PC-9 (cell line): ENCODE results near the gene SOCS2. TPM values are rescaled to one million over a fixed set of nuclear protein-coding genes. Genes with fewer than 3 reads are reported as not detected.

Experiments used
- BruUV-seq: library from RNA; stranded (reverse); fragments of 400-500 nt; replicated peaks from 2 replicates; lab custom pipeline; 2021; lab: Mats Ljungman, UMichigan
- CTCF ChIA-PET: fragments of 300-600 bp; sonication (Branson Sonifier 250); formaldehyde crosslinking; loops from one replicate; lab custom pipeline; 2022; ENCODE audit warnings: antibody characterized with exemption; lab: Charles Lee
- POLR2A ChIA-PET: fragments of 300-600 bp; sonication (Branson Sonifier 250); formaldehyde crosslinking; loops from one replicate; lab custom pipeline; 2022; ENCODE audit warnings: antibody characterized with exemption; ENCODE audit not compliant: unreplicated experiment; lab: Charles Lee
- DNase-seq, 2 experiments: peaks; one replicate each; pipeline versions ENCODE4 v3.0.0 to v3.0.0-alpha.2; 2015 to 2022; ENCODE audit warnings: mixed read lengths in 1 of 2
- H2AFZ ChIP-seq: fragments of 200-600 bp; sonication (generic); 2 replicates; pipeline ENCODE4 v1.8.1; 2017; ENCODE audit warnings: antibody characterized with exemption
- H3F3A ChIP-seq: fragments of 200-600 bp; sonication (generic); 2 replicates; pipeline ENCODE4 v1.8.1; 2017; ENCODE audit warnings: antibody characterized with exemption, mild to moderate bottlenecking, low read depth; ENCODE audit not compliant: insufficient read depth
- H3K27ac ChIP-seq: fragments of 200-600 bp; sonication (generic); 2 replicates; pipeline ENCODE4 v1.6.1; 2016; ENCODE audit warnings: mixed run types
- H3K27me3 ChIP-seq: fragments of 200-600 bp; sonication (generic); 2 replicates; pipeline ENCODE4 v1.6.1; 2016; ENCODE audit warnings: low read depth, mixed run types; ENCODE audit not compliant: insufficient read depth
- H3K36me3 ChIP-seq: fragments of 200-600 bp; sonication (generic); 2 replicates; pipeline ENCODE4 v1.6.1; 2016; ENCODE audit warnings: low read depth, mixed run types
- H3K4me1 ChIP-seq: fragments of 200-600 bp; sonication (generic); replicated peaks from 2 replicates; pipeline ENCODE4 v1.6.1; 2016; ENCODE audit warnings: mixed run types; ENCODE audit not compliant: insufficient read depth
- H3K4me2 ChIP-seq: fragments of 200-600 bp; sonication (generic); 2 replicates; pipeline ENCODE4 v1.6.1; 2017; ENCODE audit warnings: mixed run types
- H3K4me3 ChIP-seq: fragments of 200-600 bp; sonication (generic); 2 replicates; pipeline ENCODE4 v1.6.1; 2016; ENCODE audit warnings: mixed run types
- H3K79me2 ChIP-seq: fragments of 200-600 bp; sonication (generic); 2 replicates; pipeline ENCODE4 v1.6.1; 2017; ENCODE audit warnings: low read depth, mixed run types
- H3K9me2 ChIP-seq: fragments of 200-600 bp; sonication (generic); 2 replicates; pipeline ENCODE4 v1.8.1; 2017; ENCODE audit warnings: mild to moderate bottlenecking; ENCODE audit not compliant: insufficient read depth
- H3K9me3 ChIP-seq: fragments of 200-600 bp; sonication (generic); 2 replicates; pipeline ENCODE4 v1.8.1; 2016; ENCODE audit warnings: low read depth; ENCODE audit not compliant: insufficient read depth
- H4K20me1 ChIP-seq: fragments of 200-600 bp; sonication (generic); 2 replicates; pipeline ENCODE4 v1.8.1; 2017; ENCODE audit not compliant: insufficient read depth
- CTCF ChIP-seq: fragments of 200-600 bp; sonication (generic); conservative IDR thresholded peaks from 2 replicates; pipeline ENCODE4 v1.6.1; 2017; ENCODE audit warnings: mixed run types, antibody characterized with exemption, mild to moderate bottlenecking, moderate library complexity
- EZH2 ChIP-seq: fragments of 200-600 bp; sonication (generic); IDR thresholded peaks from 2 replicates; pipeline ENCODE4 v1.8.0; 2017; ENCODE audit warnings: antibody characterized with exemption, low read depth
- intact Hi-C: fragments of 100-400 bp; cut with micrococcal nuclease; formaldehyde crosslinking; loops from one replicate; pipeline ENCODE4 v1.10.0; 2022; ENCODE audit not compliant: unreplicated experiment
- total RNA-seq: library from RNA; stranded (reverse); gene quantifications from 2 replicates; pipeline ENCODE4 v1.2.3, GENCODE V29; 2021

The SOCS2 gene
- total RNA-seq, 1 experiment from 2014 or later, result 9.2 TPM

GRCh38 chr12:93591137-93591868, 18.8 kb downstream of the SOCS2 start:
- Histone ChIP-seq H3K36me3 (no peaks in the 10 kb centered on the region), H3K79me2 (no peaks in the 10 kb centered on the region), H3K4me2 (peak overlapping the region; percentile 82), H3K4me3 (peak overlapping the region; percentile 63), H3K27ac (no peak overlapping the region), H2AFZ (peak overlapping the region; percentile 87), H3K4me1 (no peaks in the 10 kb centered on the region), H3F3A (no peaks in the 10 kb centered on the region), H4K20me1 (no peaks in the 10 kb centered on the region), H3K27me3 (no peaks in the 10 kb centered on the region), H3K9me2 (no peaks in the 10 kb centered on the region), H3K9me3 (no peaks in the 10 kb centered on the region)
- ChIA-PET POLR2A (no interaction called here), CTCF (interaction anchor here (0.8 kb wide), 1 partner anchor 510 kb away, joined by 3 read pairs; no protein-coding TSS in a partner anchor)
- intact Hi-C loops, result loop anchor here (1.0 kb wide), 1 partner anchor 151 kb away; no protein-coding TSS in a partner anchor
- DNase-seq, result peak; percentile 42 to 47
- no TSS peak for BruUV-seq
- TF ChIP-seq EZH2 (no peak), CTCF (no peak)

GRCh38 chr12:93592641-93593406, 20.3 kb downstream of the SOCS2 start:
- CTCF ChIA-PET, result interaction anchor here (0.6 kb wide), 1 partner anchor 1225 kb away, joined by 6 read pairs; no protein-coding TSS in a partner anchor
- no peak for DNase-seq

More at GRCh38 chr12:93592641-93593406, 20.3 kb downstream of the SOCS2 start:
- BruUV-seq, result no TSS peak
- Histone ChIP-seq H3K27ac (no peak overlapping the region), H3K27me3 (no peaks in the 10 kb centered on the region), H3K4me2 (no peak overlapping the region), H3K9me3 (no peaks in the 10 kb centered on the region), H3K79me2 (no peaks in the 10 kb centered on the region), H3K36me3 (no peaks in the 10 kb centered on the region), H3K4me1 (no peaks in the 10 kb centered on the region), H3K4me3 (no peak overlapping the region), H3F3A (no peaks in the 10 kb centered on the region), H3K9me2 (no peaks in the 10 kb centered on the region), H2AFZ (no peak overlapping the region), H4K20me1 (no peaks in the 10 kb centered on the region)
- POLR2A ChIA-PET, result no interaction called here
- intact Hi-C loops, result no loop called here
- no peak for TF ChIP-seq EZH2
- no peak for TF ChIP-seq CTCF
